GM06990 (cell line): ENCODE measurements around the gene IGF2BP2.

Source experiments
- DNase-seq: peaks from one replicate; pipeline ENCODE4 v3.0.0-alpha.2; 2011; ENCODE audit not compliant: insufficient read length; ENCODE audit errors: extremely low read depth
- H3K27me3 ChIP-seq: replicated peaks from 2 replicates; pipeline ENCODE4 v1.6.0; 2011; ENCODE audit warnings: low read length; ENCODE audit not compliant: control insufficient read depth, insufficient read depth
- H3K36me3 ChIP-seq: 2 replicates; pipeline ENCODE4 v1.5.1; 2011; ENCODE audit warnings: low read length; ENCODE audit not compliant: control insufficient read depth, insufficient read depth
- H3K4me3 ChIP-seq: replicated peaks from 2 replicates; pipeline ENCODE4 v1.5.1; 2011; ENCODE audit warnings: low read depth, mild to moderate bottlenecking, control low read depth, low read length
- TF ChIP-seq, protein P1 (sequence below): IDR thresholded peaks from 2 replicates; pipeline ENCODE4 v1.5.1; 2011; ENCODE audit warnings: low read length, control low read depth, mild to moderate bottlenecking, inconsistent platforms; ENCODE audit not compliant: insufficient read depth, poor library complexity, severe bottlenecking

The IGF2BP2 gene

DNA sequence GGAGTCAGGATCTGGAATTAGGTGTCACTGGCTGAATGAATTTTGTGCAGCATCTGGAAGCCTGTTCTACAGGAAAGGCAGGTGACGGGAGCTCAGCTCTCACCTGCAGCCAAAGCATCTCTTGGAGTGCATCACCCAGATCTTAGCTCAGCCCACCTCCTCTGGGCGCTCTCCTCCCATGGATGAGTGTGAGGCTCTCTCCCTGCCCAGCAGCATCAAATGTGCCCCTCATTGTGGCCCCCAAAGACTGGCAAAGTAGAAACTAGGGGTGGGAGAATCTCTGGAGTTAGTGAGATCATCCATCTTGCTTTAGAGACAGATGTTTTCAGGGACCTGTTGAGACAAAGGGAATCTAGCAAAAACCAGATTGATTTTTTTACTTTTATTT, 170.1 kb downstream of the IGF2BP2 start:
- H3K4me3 ChIP-seq, result no peak overlapping the region
- DNase-seq, result no peak
- TF ChIP-seq, protein P1, sequence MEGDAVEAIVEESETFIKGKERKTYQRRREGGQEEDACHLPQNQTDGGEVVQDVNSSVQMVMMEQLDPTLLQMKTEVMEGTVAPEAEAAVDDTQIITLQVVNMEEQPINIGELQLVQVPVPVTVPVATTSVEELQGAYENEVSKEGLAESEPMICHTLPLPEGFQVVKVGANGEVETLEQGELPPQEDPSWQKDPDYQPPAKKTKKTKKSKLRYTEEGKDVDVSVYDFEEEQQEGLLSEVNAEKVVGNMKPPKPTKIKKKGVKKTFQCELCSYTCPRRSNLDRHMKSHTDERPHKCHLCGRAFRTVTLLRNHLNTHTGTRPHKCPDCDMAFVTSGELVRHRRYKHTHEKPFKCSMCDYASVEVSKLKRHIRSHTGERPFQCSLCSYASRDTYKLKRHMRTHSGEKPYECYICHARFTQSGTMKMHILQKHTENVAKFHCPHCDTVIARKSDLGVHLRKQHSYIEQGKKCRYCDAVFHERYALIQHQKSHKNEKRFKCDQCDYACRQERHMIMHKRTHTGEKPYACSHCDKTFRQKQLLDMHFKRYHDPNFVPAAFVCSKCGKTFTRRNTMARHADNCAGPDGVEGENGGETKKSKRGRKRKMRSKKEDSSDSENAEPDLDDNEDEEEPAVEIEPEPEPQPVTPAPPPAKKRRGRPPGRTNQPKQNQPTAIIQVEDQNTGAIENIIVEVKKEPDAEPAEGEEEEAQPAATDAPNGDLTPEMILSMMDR, result no peak
- H3K36me3 ChIP-seq, result no peaks in the 10 kb centered on the region
- H3K27me3 ChIP-seq, result peaks cover 3% of the 10 kb centered on the region

DNA sequence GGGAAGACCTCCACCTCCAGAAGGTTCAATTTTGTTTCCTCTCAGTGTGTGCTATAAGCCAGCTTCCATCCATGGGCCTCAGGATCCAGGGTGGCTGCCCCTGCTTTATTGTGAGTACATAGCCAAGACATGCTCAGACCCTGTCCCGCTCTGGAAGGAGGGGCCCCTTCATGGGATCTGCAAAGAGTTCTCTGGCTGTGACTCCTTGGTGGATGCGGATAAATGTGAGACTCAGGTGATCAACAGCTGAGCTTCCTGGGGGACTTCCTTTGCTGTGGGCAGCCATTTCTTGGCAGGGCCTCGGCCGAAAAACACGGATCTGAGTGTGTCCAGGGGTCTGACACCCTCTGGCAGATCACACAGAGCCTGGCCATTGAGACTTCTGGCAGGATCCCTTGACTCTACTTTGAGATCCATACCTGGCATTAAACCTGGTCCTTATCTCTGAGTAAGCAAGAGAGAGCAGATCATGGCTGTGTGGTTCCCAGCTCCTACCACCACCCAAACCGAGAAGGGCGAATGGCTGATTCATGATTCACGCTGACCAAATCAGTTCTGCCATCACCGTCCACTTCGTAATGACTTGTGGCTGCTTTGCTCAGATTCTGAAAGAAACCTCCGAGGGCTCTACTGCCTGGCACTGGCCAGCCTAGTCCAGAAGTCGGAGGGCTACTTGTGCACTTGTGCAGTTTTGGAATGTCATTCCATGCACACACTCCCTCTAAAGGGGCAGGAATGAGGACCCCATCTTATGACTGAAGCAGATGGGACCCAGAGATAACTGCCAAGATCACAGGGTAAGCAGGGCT, 170.7 kb downstream of the IGF2BP2 start:
- no peaks in the 10 kb centered on the region for H3K36me3 ChIP-seq
- DNase-seq, result no peak
- H3K4me3 ChIP-seq, result no peak overlapping the region
- H3K27me3 ChIP-seq, result peaks cover 3% of the 10 kb centered on the region
- TF ChIP-seq, protein P1, result no peak

GRCh38 chr3:185651971-185652370, 172.9 kb downstream of the IGF2BP2 start:
- no peak for DNase-seq
- TF ChIP-seq, protein P1, result no peak
- Histone ChIP-seq H3K27me3 (peaks cover 3% of the 10 kb centered on the region), H3K36me3 (no peaks in the 10 kb centered on the region), H3K4me3 (no peak overlapping the region)

DNA sequence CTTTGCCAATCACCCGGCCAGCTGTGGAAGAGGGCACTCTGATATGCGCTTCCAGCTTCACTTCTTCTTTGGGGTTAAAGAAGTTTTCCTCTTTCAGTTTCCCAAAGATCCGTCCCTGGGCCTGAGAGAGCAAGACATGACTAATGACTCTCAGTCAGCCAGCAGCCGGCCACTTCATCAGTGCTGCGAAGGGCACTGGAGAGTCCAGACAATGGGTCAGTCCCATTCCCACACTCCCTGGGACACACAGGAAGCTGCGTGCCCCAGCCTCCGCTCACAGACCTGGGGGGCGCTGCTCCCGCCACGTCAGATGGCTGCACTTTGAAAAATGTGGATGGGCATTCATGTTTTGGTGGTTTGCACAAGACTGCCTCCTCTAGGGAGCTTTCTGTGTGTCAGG, 175.4 kb downstream of the IGF2BP2 start:
- no peaks in the 10 kb centered on the region for H3K36me3 ChIP-seq
- peaks cover 1% of the 10 kb centered on the region for H3K27me3 ChIP-seq
- TF ChIP-seq, protein P1, result no peak
- DNase-seq, result no peak
- no peak overlapping the region for H3K4me3 ChIP-seq

DNA sequence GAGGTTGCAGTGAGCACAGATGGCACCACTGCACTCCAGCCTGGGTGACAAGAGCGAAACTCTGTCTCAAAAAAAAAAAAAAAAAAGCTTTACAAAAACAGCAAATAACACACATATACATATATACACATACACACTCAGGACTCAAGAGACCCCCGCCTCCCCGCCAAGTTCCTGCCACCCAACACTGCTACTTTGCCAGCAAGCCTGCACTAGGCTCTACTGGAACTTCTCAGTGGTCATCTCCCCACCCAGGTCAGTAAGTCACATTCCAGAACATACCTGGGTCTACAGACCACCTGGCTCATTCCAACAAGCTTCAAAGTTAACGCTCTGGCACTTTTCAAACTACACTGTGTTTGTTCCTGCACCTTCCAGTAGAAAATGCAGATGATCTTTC, 176.4 kb downstream of the IGF2BP2 start:
- Histone ChIP-seq H3K27me3 (no peaks in the 10 kb centered on the region; the same call in 1 of the 2 replicates), H3K36me3 (no peaks in the 10 kb centered on the region), H3K4me3 (no peak overlapping the region)
- TF ChIP-seq, protein P1, result no peak
- no peak for DNase-seq

GRCh38 chr3:185647880-185648210, 177.0 kb downstream of the IGF2BP2 start:
- Histone ChIP-seq H3K36me3 (no peaks in the 10 kb centered on the region), H3K27me3 (no peaks in the 10 kb centered on the region; the same call in 1 of the 2 replicates), H3K4me3 (no peak overlapping the region)
- DNase-seq, result no peak
- TF ChIP-seq, protein P1, result no peak
